ENCODE data around the gene NLGN1.
"Not testable (repeated sequence)": the region's sequence is repeated elsewhere in the genome, so short reads cannot be mapped to it uniquely, and the experiment has no call there.

GRCh38 chr3:173353137-173353536 lies 44.4 kb upstream of the NLGN1 start:
- not testable (repeated sequence) for TF ChIP-seq CTCF, POLR2A (IDR thresholded peaks at IDR 0.05)
